CD4-positive, alpha-beta T cell treated with Interleukin-10 for 1 hour (primary cell): ENCODE measurements around the gene SLC47A1.

Source experiments
- DNase-seq: peaks from one replicate; pipeline ENCODE4 v3.0.0-alpha.2; 2020

SLC47A1 gene

GRCh38 chr17:19614900-19615299, 81.2 kb downstream of the SLC47A1 start:
- no peak for DNase-seq

DNA sequence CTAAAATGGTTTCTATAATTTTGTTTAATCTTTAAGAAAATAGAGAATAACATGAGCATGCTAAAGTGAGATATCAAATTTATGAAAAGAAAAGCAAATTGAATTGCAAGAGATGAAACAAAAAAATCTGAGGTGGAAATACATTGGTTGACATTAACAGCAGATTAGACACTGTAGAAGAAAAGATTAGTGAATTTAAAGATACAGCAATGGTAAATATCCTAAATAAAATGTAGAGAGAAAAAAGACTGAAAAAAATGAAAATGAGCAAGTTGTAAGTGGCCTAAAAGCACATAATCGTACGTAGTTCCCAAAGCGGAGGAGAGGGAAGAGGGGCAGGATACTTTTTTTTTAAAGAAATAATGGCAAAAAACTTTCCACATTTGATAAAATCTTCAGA, 84.4 kb downstream of the SLC47A1 start:
- DNase-seq = no peak

DNA sequence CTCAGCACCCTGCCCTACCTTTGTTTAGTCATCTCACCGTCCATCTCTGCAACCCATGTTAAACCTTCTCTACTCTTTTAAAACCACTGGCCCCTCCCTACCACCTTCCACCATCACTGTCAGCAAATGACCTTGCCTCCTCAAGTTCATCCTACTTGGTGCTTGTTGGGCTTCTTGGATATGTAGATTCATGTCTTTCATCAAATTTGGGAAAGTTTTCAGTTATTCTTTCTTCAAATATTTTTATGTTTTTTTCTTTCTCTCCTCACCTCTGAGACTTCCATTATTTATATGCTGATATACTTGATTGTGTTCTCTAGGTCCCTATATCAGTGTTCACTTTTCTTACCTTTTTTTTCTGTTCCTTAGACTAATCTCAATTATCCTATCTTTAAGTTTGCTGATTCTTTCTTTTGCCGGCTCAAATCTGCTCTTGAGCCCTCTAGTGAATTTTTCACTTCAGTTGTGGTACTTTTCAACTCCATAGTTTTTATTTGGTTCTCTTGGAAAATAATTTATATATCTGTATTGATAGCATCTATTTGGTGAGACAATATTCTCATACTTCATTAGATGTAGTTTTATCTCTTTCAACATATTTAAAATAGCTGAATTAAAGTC, 86.2 kb downstream of the SLC47A1 start:
- DNase-seq = no peak

DNA sequence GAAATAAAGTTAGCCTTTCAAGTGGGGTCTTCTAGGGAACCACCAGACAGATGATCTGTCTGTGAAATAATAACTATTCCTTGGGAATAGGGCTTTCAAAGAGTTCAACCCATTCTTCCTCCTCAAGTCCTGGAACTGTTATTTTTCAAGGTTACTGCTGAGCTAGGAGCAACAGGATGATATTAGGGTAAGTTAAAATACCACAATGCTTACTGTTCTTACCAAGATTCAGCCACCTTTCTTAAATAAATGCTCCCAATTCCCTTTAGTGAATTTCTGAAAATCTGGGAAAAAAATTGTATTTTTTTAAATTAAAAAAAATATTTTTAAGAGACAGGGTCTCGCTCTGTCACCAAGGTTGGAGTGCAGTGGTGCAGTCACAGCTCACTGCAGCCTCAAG, 88.0 kb downstream of the SLC47A1 start:
- DNase-seq = no peak

DNA sequence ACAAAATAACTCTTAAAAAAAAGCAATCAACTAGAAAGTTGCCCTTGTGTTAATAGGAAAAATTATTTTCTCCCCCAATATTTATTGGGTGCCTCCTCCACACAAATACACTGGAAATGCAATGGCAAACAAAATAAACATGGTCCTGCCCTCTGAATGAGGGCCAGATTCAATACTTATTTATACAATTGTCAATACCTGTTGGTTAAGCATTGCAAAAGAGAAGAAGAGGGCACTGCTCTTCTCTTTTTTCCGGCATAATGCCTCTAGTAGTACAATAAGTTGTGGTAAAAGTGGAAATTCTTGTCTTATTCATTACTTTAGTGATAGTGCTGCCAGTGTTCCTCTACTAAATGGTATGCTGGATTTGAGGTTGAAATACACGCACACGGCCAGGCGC, 92.4 kb downstream of the SLC47A1 start:
- no peak for DNase-seq
